Epithelial cell of proximal tubule (primary cell): Measurements from ENCODE around the gene CDK16. TPM values are rescaled to one million over a fixed set of nuclear protein-coding genes. Genes with fewer than 3 reads are reported as not detected.

Source experiments
- DNase-seq: peaks from one replicate; pipeline ENCODE4 v3.0.0-alpha.2; 2011; ENCODE audit warnings: low read depth
- H3K4me3 ChIP-seq: 2 replicates; pipeline ENCODE4 v1.5.1; 2011; ENCODE audit warnings: low read depth, mild to moderate bottlenecking, low read length
- total RNA-seq: library from RNA; depleted of rRNA; stranded (reverse); fragments of >200 nt; gene quantifications from 2 replicates; pipeline ENCODE4 v1.2.3, GENCODE V29; 2015
- TF ChIP-seq, protein P1 (sequence below): conservative IDR thresholded peaks from 2 replicates; pipeline ENCODE4 v1.5.1; 2012; ENCODE audit warnings: low read depth, mild to moderate bottlenecking, low read length

Gene CDK16
- total RNA-seq, 1 donor from 2014 or later = 83.4 TPM

DNA sequence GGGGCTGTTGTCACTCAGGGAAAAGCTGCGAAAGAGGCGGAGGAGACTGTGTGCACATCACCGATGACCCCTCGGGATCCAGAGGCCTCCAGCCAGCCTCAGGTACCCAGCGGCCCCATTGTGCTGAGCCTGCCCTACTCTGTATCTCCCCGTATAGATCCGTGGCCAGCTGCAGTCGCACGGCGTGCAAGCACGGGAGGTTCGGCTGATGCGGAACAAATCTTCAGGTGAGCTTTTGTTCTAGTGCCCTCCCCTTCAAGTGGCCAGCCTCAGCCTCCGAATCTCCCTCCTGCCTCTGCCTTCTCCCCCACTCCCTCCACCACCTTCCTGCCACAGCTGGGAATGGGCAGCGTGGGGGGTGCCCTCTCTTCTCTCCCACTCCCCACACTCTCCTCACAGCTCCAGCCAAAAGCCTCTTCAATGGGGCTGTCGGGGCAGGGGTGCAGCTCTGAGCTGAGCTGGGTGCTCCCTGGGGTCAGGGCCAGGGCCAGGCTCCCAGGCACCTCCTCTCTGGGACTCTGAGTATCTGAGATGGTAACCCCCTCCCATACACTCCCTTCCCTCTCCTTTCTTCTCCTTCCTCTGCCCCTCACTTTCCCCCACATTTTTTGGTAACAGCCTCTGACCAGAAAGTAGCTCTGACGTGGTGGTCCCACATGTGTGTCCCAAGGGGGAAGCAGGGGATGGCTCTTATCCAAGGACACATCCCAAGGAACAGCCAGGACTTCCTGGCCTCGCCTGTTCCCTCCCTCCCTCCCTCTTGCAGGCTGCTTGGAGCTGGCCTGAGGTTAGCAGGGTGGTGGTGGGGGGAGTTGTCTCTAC lies 45.3 kb upstream of the CDK16 start:
- DNase-seq = no peak
- no peak overlapping the region for H3K4me3 ChIP-seq
- TF ChIP-seq, protein P1, sequence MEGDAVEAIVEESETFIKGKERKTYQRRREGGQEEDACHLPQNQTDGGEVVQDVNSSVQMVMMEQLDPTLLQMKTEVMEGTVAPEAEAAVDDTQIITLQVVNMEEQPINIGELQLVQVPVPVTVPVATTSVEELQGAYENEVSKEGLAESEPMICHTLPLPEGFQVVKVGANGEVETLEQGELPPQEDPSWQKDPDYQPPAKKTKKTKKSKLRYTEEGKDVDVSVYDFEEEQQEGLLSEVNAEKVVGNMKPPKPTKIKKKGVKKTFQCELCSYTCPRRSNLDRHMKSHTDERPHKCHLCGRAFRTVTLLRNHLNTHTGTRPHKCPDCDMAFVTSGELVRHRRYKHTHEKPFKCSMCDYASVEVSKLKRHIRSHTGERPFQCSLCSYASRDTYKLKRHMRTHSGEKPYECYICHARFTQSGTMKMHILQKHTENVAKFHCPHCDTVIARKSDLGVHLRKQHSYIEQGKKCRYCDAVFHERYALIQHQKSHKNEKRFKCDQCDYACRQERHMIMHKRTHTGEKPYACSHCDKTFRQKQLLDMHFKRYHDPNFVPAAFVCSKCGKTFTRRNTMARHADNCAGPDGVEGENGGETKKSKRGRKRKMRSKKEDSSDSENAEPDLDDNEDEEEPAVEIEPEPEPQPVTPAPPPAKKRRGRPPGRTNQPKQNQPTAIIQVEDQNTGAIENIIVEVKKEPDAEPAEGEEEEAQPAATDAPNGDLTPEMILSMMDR = no peak

- no peak for DNase-seq
- TF ChIP-seq, protein P1 = no peak
- no peak overlapping the region for H3K4me3 ChIP-seq
Measured at GRCh38 chrX:47174376-47174775, 44.1 kb upstream of the CDK16 start.

GRCh38 chrX:47174846-47175587 lies 43.5 kb upstream of the CDK16 start:
- H3K4me3 ChIP-seq = no peak overlapping the region
- TF ChIP-seq, protein P1 = no peak

DNA sequence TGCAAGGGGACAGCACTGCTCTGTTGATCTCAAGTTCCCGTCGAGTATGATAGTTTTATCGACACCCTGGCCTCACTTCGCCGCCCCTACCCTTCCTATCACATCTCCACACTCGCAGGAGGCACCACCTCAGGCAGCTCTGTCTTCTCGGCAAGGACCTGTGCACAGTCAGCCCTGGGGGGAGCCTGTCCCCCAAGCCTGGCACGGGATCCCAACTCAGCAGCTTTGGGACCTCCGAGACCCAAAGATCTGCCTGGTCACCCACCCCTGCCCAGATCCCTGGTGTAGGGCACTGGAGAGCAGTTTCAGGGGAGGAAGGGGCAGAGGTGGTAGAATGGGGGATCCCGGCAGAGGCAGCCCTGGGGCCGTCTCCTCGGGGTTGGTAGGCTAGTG lies 42.9 kb upstream of the CDK16 start:
- H3K4me3 ChIP-seq = no peak overlapping the region
- DNase-seq = no peak
- TF ChIP-seq, protein P1 = no peak

More at GRCh38 chrX:47174846-47175587, 43.5 kb upstream of the CDK16 start:
- DNase-seq = no peak

GRCh38 chrX:47176101-47176740 lies 42.3 kb upstream of the CDK16 start:
- H3K4me3 ChIP-seq = no peak overlapping the region
- TF ChIP-seq, protein P1 = no peak
- no peak for DNase-seq

DNA sequence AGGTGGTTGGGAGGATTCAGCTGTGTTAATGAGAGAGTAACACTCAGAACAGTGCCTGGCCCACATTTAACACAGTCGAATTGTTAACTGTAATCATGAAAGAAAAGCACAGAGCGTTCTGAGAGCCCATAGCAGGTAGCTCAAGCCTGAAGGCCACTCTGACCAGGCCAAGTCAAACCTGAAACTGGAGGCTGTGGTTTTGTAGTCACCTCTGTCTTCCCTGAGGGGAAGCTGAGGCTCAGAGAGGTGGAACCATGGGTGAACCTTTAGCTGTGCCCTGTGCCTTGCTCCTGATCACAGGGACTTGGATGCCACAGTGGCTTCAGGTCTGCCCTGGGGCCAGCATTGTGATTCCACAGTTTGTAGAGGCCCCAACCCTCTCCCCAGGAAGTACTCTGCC lies 41.4 kb upstream of the CDK16 start:
- H3K4me3 ChIP-seq = no peak overlapping the region
- TF ChIP-seq, protein P1 = no peak
- DNase-seq = no peak
